ENCODE results near the gene ZSWIM6.

- TF ChIP-seq CTCF (conservative IDR thresholded peaks at IDR 0.05) (no peak), ZFX (IDR thresholded peaks at IDR 0.05) (no peak)
Observed at GRCh38 chr5:61563401-61563800, 231.3 kb downstream of the ZSWIM6 start.

Measured in C4-2B (cell line).